NCI-H748 (cell line): ENCODE data around the gene ITGB3.
"Not testable (repeated sequence)": the region's sequence is repeated elsewhere in the genome, so short reads cannot be mapped to it uniquely, and the experiment has no call there.

ENCODE experiments used
- DNase-seq: peaks from one replicate; lab custom pipeline; 2025; ENCODE audit not compliant: unreplicated experiment; lab: John Stamatoyannopoulos, UW

Gene ITGB3

DNA sequence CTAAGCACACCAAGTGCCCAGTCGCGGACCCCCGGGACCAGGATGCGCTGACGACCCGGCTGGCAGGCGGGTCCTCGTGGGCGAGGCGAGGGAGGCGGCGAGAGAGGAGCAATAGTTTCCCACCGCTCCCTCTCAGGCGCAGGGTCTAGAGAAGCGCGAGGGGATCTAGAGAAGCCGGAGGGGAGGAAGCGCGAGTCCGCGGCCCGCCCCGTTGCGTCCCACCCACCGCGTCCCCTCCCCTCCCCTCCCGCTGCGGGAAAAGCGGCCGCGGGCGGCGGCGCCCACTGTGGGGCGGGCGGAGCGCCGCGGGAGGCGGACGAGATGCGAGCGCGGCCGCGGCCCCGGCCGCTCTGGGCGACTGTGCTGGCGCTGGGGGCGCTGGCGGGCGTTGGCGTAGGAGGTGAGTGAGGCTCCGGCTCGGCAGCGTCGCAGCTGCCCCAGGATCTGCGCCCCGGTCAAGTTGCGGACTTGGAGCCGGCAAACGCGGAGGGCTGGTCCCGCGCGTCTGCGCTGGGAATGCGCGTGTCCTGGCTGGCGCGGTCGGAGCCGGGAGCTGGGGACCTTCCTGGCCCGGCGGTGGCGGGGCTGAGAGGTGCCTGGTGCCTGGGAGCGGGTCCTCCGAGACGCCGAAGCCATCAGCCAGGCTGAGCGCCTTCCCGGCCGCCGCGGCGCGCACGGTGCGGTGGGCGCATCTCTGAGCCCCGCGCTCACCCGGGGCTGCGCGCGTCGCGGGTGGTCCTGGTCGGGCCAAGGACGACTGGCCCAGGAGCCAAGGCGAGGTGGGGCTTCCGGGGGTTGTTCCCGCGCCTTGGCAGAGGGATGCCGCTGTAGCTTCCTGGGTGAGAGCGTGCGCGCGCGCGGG is at the start of gene ITGB3:
Gene ITGB3 (plus strand): TSS at position 287 of the 862 bp plus-strand sequence. CDS start 35 bp downstream, at position 322.
- DNase-seq, result peak; percentile 72

- DNase-seq, result no peak
Measured at GRCh38 chr17:47203984-47204721, 49.5 kb upstream of the ITGB3 start.

- no peak for DNase-seq
Measured at GRCh38 chr17:47204722-47205418, 48.8 kb upstream of the ITGB3 start.

- no peak for DNase-seq
Measured at GRCh38 chr17:47205419-47205963, 48.1 kb upstream of the ITGB3 start.

GRCh38 chr17:47207143-47208067 is 46.2 kb upstream of the ITGB3 start:
- no peak for DNase-seq

DNA sequence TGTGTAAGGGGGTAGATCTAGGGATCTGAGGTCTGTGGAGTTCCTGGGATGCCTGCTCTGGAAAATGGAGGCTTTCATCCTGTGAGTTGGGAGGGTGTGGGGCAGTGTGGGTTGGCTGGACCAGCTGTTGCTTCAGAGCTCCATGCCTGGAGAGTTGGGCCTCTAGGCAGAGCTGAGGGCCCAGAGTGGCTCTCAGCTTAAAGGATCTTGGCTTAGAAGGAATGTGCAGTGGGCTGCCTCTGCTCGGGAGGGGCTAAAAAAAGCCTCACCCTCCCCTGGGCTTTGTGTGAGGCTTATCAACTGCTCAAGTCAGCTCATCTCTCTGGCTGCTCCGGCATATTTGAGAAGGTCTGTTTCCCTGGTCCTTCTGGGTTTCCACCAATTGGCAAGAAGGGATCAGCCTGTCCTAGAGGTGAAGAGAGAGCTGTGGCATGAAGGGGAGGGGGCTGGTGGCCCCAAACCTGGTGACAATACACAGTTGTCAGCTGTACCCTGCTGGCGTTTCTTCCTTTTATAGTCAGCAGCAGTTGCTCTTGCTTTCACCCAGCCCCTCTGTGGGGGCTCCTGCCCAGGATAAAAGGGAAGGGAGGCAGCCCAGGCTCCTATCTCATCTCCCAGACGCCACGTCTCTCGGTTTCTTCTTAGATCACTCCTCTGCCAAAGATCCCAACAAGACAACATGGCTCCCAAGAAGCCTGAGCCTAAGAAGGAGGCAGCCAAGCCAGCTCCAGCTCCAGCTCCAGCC is 44.7 kb upstream of the ITGB3 start, which contains the start of gene MYL4:
Gene MYL4 (plus strand): TSS at position 605 of the 745 bp plus-strand sequence. CDS start 75 bp downstream, at position 680.
- DNase-seq, result no peak

GRCh38 chr17:47209499-47209898 is 44.1 kb upstream of the ITGB3 start:
- no peak for DNase-seq

DNA sequence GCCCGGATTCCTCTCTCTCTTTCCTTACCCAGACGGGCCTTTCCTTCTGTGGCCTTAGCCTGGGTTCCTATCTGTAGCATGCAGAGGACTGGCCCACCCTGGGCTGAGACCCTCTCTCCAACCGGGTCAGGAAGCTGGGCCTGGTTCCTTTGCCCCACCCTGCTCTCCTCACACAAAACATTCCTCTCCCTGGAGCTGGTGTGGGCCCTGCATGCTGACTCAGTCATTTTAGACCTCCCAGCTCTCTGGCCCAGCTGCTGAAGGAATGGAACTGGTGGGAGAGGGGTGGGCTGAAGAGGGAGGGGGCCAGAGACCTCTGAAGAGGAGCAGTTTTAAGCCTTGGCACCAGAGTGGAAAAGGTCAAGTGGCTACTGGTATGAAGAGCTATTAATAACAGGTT is 43.5 kb upstream of the ITGB3 start:
- no peak for DNase-seq

DNA sequence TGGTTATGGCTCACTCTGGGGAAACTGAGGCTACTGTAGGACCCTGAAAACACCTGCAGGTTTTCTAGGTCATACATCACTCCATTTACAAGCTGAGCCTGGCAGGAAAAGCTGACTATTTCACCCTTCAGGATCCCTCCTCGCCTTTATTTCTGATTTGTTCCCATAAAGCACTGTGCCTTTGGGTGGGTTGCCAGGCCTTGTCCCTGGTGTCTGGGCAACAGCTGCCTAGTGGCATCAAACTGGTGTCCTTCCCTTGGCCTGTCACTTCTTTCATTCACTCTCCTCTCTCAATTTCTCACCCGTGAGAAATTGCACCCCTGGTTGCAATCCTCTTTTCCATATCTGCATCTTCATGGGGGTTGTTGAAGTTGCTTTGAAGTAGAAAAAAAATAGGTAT is 42.8 kb upstream of the ITGB3 start:
- no peak for DNase-seq

- DNase-seq, result no peak
Measured at GRCh38 chr17:47212458-47212857, 41.2 kb upstream of the ITGB3 start.

- no peak for DNase-seq
Measured at GRCh38 chr17:47213540-47213939, 40.1 kb upstream of the ITGB3 start.

- DNase-seq, result no peak
Measured at GRCh38 chr17:47214931-47215330, 38.7 kb upstream of the ITGB3 start.

DNA sequence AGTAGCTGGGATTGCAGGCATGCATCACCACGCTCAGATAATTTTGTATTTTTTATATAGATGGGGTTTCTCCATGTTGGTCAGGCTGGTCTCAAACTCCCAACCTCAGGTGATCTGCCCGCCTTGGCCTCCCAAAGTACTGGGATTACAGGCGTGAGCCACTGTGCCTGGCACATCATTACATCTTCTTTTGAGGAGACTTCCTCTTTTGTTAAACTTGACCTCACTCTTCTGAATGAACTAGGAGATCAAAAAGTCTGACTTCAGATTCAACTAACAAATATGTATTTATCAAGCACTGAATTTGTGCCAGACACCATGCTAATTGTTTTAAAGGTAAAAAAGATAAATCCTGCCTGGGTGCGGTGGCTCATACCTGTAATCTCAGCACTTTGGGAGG is 36.8 kb upstream of the ITGB3 start:
- not testable (repeated sequence) for DNase-seq

DNA sequence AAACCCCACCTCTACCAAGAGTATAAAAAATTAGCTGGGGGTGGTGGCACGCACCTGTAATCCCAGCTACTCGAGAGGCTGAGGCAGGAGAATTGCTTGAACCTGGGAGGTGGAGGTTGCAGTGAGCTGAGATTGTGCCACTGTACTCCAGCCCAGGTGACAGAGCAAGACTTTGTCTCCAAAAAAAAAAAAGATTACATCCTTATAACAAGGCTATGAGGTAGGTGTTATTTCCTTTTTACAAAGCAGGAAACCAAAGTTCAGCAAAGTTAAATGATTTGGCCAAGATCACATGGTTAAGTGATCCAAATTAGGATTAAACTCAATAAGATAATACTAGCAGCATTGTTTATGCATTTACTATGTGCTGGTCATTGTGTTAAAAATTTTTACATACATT is 36.3 kb upstream of the ITGB3 start:
- DNase-seq, result not testable (repeated sequence)

GRCh38 chr17:47218896-47219430 is 34.7 kb upstream of the ITGB3 start:
- DNase-seq, result no peak

DNA sequence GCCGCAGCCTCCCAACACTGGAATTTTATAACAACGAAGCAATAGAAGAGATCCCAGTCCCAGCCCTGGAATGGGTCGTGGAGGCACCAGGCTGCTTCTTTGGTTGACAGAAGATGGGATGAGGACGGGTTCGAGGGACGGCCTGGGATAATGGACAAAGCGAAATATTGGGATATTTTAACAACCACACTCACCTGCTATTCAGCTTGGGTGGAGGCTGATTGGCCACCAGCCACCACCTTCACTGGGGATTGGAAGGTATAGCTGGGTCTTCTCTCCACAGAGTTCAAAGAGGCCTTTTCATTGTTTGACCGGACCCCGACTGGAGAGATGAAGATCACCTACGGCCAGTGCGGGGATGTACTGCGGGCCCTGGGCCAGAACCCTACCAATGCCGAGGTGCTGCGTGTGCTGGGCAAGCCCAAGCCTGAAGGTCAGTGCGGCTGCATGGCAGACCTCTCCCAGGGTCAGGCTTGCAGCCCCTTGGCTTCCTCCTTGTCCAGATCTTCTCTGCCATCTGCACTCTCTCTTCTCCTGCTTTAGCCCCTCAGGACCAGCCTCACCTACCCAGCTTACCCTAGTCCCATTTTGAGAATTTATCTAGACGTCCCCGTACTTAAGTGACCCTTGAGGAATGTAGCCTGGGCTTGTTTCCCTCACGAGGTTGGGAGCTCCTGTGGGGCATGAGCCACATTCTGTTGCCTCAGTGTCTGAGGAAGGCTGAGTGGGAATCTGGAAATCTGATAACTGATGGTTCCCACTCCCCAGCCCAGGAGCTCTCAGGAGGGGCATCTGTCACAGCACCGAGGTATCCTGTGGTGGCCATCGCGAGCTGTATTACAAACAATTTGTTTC is 33.8 kb upstream of the ITGB3 start:
- DNase-seq, result no peak

GRCh38 chr17:47220531-47220999 is 33.1 kb upstream of the ITGB3 start:
- DNase-seq, result peak; percentile 40

DNA sequence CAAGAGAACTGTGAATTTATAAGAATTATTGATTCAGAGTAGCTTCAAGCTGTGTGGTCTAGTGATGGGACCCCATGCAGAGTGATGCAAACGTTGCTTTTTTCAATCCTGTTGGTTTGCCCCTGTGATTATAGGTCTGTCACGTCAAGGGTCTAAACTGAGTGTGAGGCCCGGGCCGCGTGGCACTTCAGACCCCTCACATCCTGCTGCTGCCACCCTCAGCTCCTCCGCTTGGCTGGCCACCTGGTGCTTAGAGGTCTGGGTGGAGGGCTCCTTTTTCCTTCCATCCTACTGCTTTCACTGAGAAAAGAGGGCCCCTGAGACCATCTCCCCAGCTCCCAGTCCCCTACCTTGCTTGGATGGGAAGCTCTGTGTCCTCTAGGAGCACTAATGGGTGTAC is 32.5 kb upstream of the ITGB3 start:
- DNase-seq, result no peak
